GM12878 (cell line): ENCODE data around the gene LARP4. TPM values are rescaled to one million over a fixed set of nuclear protein-coding genes. Genes with fewer than 3 reads are reported as not detected.

Source experiments
- BMI1 ChIP-seq: fragments of 450-650 bp; IDR thresholded peaks from 2 replicates; pipeline ENCODE4 v1.6.1; 2016; ENCODE audit warnings: mild to moderate bottlenecking, moderate library complexity, borderline replicate concordance
- FOXM1 ChIP-seq: IDR thresholded peaks from 2 replicates; pipeline ENCODE4 v1.6.1; 2012; ENCODE audit warnings: low read depth, mild to moderate bottlenecking, inconsistent platforms, low read length, moderate library complexity
- IRF3 ChIP-seq: fragments of 450-650 bp; IDR thresholded peaks from 2 replicates; pipeline ENCODE4 v1.6.1; 2014; ENCODE audit warnings: mild to moderate bottlenecking
- MLLT1 ChIP-seq: fragments of 450-650 bp; IDR thresholded peaks from 2 replicates; pipeline ENCODE4 v1.6.1; 2016; ENCODE audit warnings: mild to moderate bottlenecking
- NBN ChIP-seq: fragments of 450-650 bp; IDR thresholded peaks from 2 replicates; pipeline ENCODE4 v1.6.1; 2016
- PAX8 ChIP-seq: fragments of 450-650 bp; IDR thresholded peaks from 2 replicates; pipeline ENCODE4 v1.6.1; 2017; ENCODE audit warnings: mild to moderate bottlenecking, moderate library complexity
- SRF ChIP-seq, 2 experiments: IDR thresholded peaks; 2 replicates each; pipeline ENCODE4 v1.6.1; 2011; ENCODE audit warnings: low read depth in 2 of 2, low read length in 2 of 2, mild to moderate bottlenecking in 1 of 2, moderate library complexity in 1 of 2
- ZNF217 ChIP-seq: fragments of 450-650 bp; IDR thresholded peaks from 2 replicates; pipeline ENCODE4 v1.6.1; 2017; ENCODE audit warnings: antibody characterized with exemption, mild to moderate bottlenecking
- ZNF687 ChIP-seq: fragments of 450-650 bp; IDR thresholded peaks from 2 replicates; pipeline ENCODE4 v1.6.1; 2017; ENCODE audit warnings: mild to moderate bottlenecking, moderate library complexity
- polyA plus RNA-seq, 11 experiments: library from polyadenylated mRNA; depleted of rRNA in 4 of 11; unstranded in 6 of 11; stranded (reverse) in 5 of 11; fragments of >200 nt; fragmentation: Nextera tagmentation in 4 of 11; fragmentation: Illumina TruSeq in 1 of 11; extraction: Ambion mirVana in 4 of 11; extraction: Trizol in 1 of 11; gene quantifications; 1 replicate in 1 of 11; 2 replicates in 10 of 11; pipeline versions ENCODE4 v1.2.1 to v1.2.3, GENCODE V29; 2011 to 2016; ENCODE audit warnings: inconsistent platforms in 2 of 11, missing spikeins in 2 of 11, low read depth in 1 of 11
- total RNA-seq, 4 experiments: library from RNA; depleted of rRNA in 3 of 4; stranded (reverse); fragments of >200 nt in 3 of 4; fragmentation: Illumina TruSeq in 1 of 4; extraction: Trizol in 1 of 4; gene quantifications; 2 replicates each; pipeline versions ENCODE4 v1.2.1 to v1.2.3, GENCODE V29; 2013 to 2021
- TF ChIP-seq, protein P1 (sequence below): fragments of 150-350 bp; IDR thresholded peaks from 2 replicates; pipeline ENCODE4 v1.6.1; 2014; ENCODE audit warnings: mild to moderate bottlenecking, low read depth, low read length
- TF ChIP-seq, protein P2 (sequence below): IDR thresholded peaks from 2 replicates; pipeline ENCODE4 v1.6.1; 2011; ENCODE audit warnings: low read depth, low read length, improper control_type of control experiment, borderline replicate concordance
- TF ChIP-seq, protein P3 (sequence below): IDR thresholded peaks from 2 replicates; pipeline ENCODE4 v1.6.1; 2011; ENCODE audit warnings: borderline replicate concordance, low read depth, mild to moderate bottlenecking, moderate library complexity, mixed read lengths, low read length; ENCODE audit not compliant: insufficient read depth; ENCODE audit errors: extremely low read length
- TF ChIP-seq, protein P4 (sequence below): fragments of 450-650 bp; formaldehyde crosslinking; IDR thresholded peaks from 2 replicates; pipeline ENCODE4 v1.4.0; 2020; ENCODE audit warnings: mild to moderate bottlenecking, moderate library complexity

Gene LARP4
- total and polyA plus RNA-seq, 10 of the 15 experiments (the other 5 are each of a cell fraction or from before 2014, with no cell fraction given): 24.1 to 72.6 (median 35.6) TPM

DNA sequence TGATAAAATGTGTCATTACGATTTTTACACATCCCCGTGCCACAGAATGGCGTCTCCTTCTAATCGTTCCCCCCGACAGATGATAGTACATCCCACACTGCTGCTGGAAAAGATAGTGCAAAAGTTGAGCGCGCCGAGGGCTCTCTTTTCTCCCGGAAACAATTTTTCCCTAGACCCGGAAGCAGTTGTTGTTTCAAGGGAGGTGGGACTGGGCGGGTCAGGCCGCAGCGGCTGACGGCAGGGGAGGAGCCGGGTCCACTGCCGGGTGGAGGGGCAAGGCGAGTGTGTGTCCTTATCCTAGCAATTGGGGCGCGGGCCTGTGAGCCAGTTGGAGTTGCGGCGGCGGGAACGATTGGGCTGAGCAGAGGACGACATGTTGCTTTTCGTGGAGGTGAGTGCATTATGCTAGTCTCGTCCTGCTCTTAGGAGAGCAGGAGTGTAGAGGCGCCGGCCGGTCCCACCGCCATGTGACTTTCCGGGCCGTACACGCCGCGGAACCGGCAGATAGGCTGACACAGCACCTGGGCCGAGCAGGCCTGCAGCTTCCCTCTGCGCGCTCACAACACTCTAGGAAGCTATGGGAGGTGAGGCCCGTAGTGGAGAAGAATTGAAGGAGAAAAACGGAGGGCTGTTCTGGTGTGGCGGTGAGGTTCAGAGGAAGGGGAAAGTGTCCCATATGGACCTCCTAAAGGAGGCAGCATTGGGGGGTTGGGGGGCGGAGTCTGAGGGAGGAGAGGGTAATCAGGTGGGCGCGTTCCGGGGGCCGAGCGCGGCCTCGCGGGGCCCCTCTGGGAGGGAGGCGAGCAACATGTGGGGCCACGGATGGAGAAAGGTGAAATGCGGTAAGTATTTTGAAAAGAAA lies at the start of gene LARP4 (continued):
- TF ChIP-seq PAX8 (no peak), FOXM1 (no peak), BMI1 (no peak), MLLT1 (no peak; the same call in 1 of the 2 replicates), SRF (IDR thresholded peaks at IDR 0.05; ENCODE audit: low read depth in 2 of 2, low read length in 2 of 2) (0 out of 4 replicates have a peak, but pooled peaks of 1 of the 2 experiments have one; percentile 3), NBN (peak; percentile 83), IRF3 (no peak), ZNF687 (peak; percentile 65), ZNF217 (no peak)
- TF ChIP-seq, protein P1, sequence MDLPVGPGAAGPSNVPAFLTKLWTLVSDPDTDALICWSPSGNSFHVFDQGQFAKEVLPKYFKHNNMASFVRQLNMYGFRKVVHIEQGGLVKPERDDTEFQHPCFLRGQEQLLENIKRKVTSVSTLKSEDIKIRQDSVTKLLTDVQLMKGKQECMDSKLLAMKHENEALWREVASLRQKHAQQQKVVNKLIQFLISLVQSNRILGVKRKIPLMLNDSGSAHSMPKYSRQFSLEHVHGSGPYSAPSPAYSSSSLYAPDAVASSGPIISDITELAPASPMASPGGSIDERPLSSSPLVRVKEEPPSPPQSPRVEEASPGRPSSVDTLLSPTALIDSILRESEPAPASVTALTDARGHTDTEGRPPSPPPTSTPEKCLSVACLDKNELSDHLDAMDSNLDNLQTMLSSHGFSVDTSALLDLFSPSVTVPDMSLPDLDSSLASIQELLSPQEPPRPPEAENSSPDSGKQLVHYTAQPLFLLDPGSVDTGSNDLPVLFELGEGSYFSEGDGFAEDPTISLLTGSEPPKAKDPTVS: no peak
- TF ChIP-seq, protein P2, sequence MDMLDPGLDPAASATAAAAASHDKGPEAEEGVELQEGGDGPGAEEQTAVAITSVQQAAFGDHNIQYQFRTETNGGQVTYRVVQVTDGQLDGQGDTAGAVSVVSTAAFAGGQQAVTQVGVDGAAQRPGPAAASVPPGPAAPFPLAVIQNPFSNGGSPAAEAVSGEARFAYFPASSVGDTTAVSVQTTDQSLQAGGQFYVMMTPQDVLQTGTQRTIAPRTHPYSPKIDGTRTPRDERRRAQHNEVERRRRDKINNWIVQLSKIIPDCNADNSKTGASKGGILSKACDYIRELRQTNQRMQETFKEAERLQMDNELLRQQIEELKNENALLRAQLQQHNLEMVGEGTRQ: no peak
- TF ChIP-seq, protein P3, sequence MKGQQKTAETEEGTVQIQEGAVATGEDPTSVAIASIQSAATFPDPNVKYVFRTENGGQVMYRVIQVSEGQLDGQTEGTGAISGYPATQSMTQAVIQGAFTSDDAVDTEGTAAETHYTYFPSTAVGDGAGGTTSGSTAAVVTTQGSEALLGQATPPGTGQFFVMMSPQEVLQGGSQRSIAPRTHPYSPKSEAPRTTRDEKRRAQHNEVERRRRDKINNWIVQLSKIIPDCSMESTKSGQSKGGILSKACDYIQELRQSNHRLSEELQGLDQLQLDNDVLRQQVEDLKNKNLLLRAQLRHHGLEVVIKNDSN: peak; percentile 61
- TF ChIP-seq, protein P4, sequence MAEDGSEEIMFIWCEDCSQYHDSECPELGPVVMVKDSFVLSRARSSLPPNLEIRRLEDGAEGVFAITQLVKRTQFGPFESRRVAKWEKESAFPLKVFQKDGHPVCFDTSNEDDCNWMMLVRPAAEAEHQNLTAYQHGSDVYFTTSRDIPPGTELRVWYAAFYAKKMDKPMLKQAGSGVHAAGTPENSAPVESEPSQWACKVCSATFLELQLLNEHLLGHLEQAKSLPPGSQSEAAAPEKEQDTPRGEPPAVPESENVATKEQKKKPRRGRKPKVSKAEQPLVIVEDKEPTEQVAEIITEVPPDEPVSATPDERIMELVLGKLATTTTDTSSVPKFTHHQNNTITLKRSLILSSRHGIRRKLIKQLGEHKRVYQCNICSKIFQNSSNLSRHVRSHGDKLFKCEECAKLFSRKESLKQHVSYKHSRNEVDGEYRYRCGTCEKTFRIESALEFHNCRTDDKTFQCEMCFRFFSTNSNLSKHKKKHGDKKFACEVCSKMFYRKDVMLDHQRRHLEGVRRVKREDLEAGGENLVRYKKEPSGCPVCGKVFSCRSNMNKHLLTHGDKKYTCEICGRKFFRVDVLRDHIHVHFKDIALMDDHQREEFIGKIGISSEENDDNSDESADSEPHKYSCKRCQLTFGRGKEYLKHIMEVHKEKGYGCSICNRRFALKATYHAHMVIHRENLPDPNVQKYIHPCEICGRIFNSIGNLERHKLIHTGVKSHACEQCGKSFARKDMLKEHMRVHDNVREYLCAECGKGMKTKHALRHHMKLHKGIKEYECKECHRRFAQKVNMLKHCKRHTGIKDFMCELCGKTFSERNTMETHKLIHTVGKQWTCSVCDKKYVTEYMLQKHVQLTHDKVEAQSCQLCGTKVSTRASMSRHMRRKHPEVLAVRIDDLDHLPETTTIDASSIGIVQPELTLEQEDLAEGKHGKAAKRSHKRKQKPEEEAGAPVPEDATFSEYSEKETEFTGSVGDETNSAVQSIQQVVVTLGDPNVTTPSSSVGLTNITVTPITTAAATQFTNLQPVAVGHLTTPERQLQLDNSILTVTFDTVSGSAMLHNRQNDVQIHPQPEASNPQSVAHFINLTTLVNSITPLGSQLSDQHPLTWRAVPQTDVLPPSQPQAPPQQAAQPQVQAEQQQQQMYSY (CRISPR knock-in tag): no peak
